Uterus (tissue), 4 donors: ENCODE data around the gene ADAMTS4. TPM values are rescaled to one million over a fixed set of nuclear protein-coding genes. Genes with fewer than 3 reads are reported as not detected.
A peak's percentile ranks its signal among the peaks of the same experiment; 100 is the strongest.

ENCODE experiments used
- DNase-seq, 2 donors: peaks; one replicate each; pipeline ENCODE4 v3.0.0-alpha.2; 2019 to 2020
- H3K27ac ChIP-seq, 2 donors: fragments of 200-600 bp; sonication (generic); 1 replicate in 1 of 2; 2 replicates in 1 of 2; pipeline ENCODE4 v1.5.1; 2016 to 2018
- H3K27me3 ChIP-seq, 2 donors: fragments of 200-600 bp; sonication (generic); one replicate each; pipeline ENCODE4 v1.5.1; 2018 to 2019; ENCODE audit warnings: control low read depth in 1 of 2
- H3K36me3 ChIP-seq, 2 donors: fragments of 200-600 bp; sonication (generic); one replicate each; pipeline ENCODE4 v1.5.1; 2019; ENCODE audit warnings: control low read depth in 1 of 2
- H3K4me1 ChIP-seq, 2 donors: fragments of 200-600 bp; sonication (generic); one replicate each; pipeline ENCODE4 v1.5.1; 2018 to 2019; ENCODE audit warnings: control low read depth in 1 of 2
- H3K4me3 ChIP-seq, 2 donors: fragments of 200-600 bp; sonication (generic); 1 replicate in 1 of 2; 2 replicates in 1 of 2; pipeline ENCODE4 v1.5.1; 2018 to 2019; ENCODE audit warnings: mild to moderate bottlenecking in 1 of 2
- H3K9me3 ChIP-seq, 2 donors: fragments of 200-600 bp; sonication (generic); one replicate each; pipeline ENCODE4 v1.5.1; 2019; ENCODE audit warnings: control low read depth in 1 of 2
- POLR2A ChIP-seq, 2 donors: fragments of 450-650 bp; IDR thresholded peaks; one replicate each; pipeline ENCODE4 v1.6.1; 2016; ENCODE audit warnings: antibody characterized with exemption in 2 of 2, mild to moderate bottlenecking in 1 of 2, moderate library complexity in 1 of 2
- intact Hi-C: fragments of 100-400 bp; cut with DNase I; formaldehyde crosslinking; loops from one replicate; pipeline ENCODE4 v1.15.1; 2023; ENCODE audit warnings: low total_unique reads
- total RNA-seq, 4 donors: library from RNA; depleted of rRNA in 3 of 4; stranded (reverse); fragments of >200 nt in 3 of 4; gene quantifications; one replicate each; pipeline versions ENCODE4 v1.1.0 to v1.2.4, GENCODE V29; 2014 to 2023
- TF ChIP-seq, protein P1 (sequence below), 4 experiments: fragments of 200-600 bp in 2 of 4; fragments of 450-650 bp in 2 of 4; sonication (generic) in 2 of 4; IDR thresholded peaks; one replicate each; pipeline ENCODE4 v1.5.1; 2016 to 2019; ENCODE audit warnings: antibody characterized with exemption in 4 of 4, mild to moderate bottlenecking in 2 of 4, moderate library complexity in 1 of 4
- donor health status: DM: yes; HTN: yes; CAD: no.

ADAMTS4 gene
- total RNA-seq, 4 donors from 2014 or later = 1.3 to 41.5 (median 10.9) TPM

DNA sequence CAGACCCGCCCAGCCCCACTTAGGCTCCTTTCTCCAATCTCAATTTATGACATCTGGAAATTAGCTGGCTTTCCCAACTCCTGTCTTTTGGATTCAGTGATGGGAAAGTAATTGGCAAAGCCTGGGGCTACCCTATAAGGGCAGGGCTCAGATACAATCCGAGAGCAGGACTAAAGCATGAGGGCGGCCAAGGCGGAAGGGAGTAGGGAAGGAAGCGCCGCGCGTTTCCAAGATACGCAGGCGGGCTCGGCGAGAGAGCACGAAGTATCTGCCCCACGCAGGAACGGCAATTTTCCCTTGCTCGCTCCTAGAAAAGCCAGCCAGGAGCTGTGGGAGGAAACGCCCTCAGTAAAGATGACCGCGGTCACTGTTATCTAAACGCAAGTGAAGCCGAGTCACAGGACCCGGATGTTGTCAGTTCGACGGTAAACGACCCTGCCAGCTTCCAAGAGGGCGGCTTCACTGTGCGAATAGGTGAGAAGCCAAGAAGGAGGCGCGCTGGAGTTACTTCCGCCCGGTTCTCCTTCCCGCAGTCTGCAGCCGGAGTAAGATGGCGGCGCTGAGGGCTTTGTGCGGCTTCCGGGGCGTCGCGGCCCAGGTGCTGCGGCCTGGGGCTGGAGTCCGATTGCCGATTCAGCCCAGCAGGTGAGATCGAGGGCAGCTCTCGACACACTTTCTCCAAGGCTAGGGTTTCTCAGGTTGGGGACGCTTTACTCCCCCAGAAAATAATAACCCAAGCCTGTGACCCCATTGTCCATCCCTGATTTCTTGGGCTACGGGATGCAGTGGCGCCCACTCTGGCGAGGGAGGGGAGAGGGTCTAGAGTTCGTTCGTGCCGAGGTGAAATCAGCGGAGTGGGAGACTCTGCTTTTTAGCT, 3.2 kb upstream of the ADAMTS4 start, which contains the start of gene NDUFS2:
NDUFS2 (plus strand) TSS at position 532 of the 877 bp plus-strand sequence; CDS start at position 551, 19 bp downstream.
- Histone ChIP-seq H3K9me3 (no peaks in the 10 kb centered on the region), H3K27ac (peak within 1 kb of the TSS; percentile 98 to 99), H3K4me1 (peaks cover 27 to 35% of the 10 kb centered on the region in 2 donors), H3K4me3 (peak within 1 kb of the TSS; percentile 90 to 94), H3K36me3 (no peaks in the 10 kb centered on the region), H3K27me3 (no peaks in the 10 kb centered on the region)
- DNase-seq = peak; percentile 98 to 100
- intact Hi-C loops = no loop called here
- TF ChIP-seq POLR2A (IDR thresholded peaks at IDR 0.05) = peak; percentile 52 to 76
- TF ChIP-seq, protein P1, sequence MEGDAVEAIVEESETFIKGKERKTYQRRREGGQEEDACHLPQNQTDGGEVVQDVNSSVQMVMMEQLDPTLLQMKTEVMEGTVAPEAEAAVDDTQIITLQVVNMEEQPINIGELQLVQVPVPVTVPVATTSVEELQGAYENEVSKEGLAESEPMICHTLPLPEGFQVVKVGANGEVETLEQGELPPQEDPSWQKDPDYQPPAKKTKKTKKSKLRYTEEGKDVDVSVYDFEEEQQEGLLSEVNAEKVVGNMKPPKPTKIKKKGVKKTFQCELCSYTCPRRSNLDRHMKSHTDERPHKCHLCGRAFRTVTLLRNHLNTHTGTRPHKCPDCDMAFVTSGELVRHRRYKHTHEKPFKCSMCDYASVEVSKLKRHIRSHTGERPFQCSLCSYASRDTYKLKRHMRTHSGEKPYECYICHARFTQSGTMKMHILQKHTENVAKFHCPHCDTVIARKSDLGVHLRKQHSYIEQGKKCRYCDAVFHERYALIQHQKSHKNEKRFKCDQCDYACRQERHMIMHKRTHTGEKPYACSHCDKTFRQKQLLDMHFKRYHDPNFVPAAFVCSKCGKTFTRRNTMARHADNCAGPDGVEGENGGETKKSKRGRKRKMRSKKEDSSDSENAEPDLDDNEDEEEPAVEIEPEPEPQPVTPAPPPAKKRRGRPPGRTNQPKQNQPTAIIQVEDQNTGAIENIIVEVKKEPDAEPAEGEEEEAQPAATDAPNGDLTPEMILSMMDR (IDR thresholded peaks at IDR 0.05) = no peak

DNA sequence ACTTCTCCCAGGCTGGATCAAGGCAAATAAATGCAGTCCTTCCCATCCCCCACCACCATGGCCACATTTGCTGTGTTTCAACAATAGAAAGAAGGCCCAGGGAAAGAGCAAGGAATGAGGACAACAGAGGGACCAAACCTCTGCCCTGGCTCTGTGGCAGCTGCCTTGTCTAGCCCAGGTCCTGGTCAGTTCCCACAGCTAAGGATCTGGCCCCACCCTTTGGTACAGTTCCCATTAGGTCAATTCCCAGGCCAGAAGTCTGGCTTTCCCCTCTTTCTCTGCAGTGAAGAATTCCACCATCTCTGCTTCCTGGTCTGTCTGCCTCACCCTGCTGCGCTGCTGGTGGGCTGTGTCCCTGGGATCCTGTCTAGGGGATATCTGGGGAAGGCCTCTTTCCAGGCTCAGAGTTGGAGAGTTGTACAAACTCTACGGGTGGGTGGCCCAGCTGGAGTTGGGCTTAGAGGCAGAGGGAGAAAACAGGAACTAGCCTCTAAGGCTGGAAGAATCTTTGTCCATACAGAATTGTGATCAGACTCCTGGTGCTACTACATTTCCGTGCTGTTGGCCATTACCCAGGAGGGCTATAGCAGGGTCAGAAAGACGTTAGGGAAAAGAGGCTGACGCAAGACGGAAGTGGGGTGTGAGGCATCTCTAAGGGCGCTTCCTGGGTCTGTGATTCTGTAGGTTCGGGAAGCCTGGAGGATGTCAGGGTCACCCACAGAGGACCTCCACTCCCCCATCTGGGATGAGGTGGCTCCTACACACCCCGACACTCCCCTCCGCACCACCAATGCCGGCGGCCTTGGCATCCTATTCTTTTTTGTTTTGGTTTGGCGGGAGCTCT, 2.4 kb upstream of the ADAMTS4 start:
- intact Hi-C loops = no loop called here
- H3K27ac ChIP-seq = peak overlapping the region; percentile 98 to 99
- H3K4me3 ChIP-seq = peak overlapping the region; percentile 90 to 94
- H3K36me3 ChIP-seq = no peaks in the 10 kb centered on the region
- H3K4me1 ChIP-seq = peaks cover 23 to 36% of the 10 kb centered on the region in 2 donors
- H3K27me3 ChIP-seq = no peaks in the 10 kb centered on the region
- TF ChIP-seq, protein P1 (IDR thresholded peaks at IDR 0.05) = peak in 1 of 4 experiments; percentile 4
- TF ChIP-seq POLR2A (IDR thresholded peaks at IDR 0.05) = peak in 1 of 2 donors; percentile 8
- DNase-seq = peak; percentile 76 to 84
- no peaks in the 10 kb centered on the region for H3K9me3 ChIP-seq

DNA sequence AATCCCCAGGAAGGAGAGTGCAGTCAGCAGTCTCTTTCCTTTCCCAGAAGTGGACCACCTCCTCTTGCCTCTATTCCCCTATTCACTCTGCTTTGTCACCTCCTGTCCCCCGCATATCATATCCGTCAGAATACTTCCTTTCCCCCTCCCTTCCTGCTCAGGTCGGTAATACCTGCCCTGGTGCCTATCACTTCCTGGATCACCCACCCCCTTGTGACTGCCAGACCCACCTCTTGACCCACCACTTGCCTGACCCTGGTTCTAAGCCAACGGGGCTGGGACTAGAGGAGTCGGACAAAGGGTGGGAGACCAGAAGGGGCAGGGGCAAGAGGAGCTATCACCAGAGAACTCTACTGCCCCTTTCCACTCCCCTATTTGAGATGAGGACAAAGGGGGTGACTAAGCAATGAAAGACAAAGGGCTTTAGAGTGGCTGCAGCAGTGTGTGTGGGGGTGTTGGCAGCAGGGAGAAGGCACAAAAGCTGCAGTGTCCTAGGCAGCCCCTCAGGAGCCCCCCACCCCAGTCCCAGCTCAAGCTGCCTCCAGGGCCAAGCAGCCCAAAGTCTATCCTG, 1.7 kb upstream of the ADAMTS4 start:
- Histone ChIP-seq H3K9me3 (no peaks in the 10 kb centered on the region), H3K4me1 (peaks cover 23 to 31% of the 10 kb centered on the region in 2 donors), H3K27me3 (no peaks in the 10 kb centered on the region), H3K27ac (peak overlapping the region; percentile 98 to 99), H3K4me3 (no peak overlapping the region), H3K36me3 (no peaks in the 10 kb centered on the region)
- intact Hi-C loops = no loop called here
- DNase-seq = peak in 1 of 2 donors; percentile 45
- TF ChIP-seq, protein P1 (IDR thresholded peaks at IDR 0.05) = no peak
- no peak for TF ChIP-seq POLR2A (IDR thresholded peaks at IDR 0.05)

DNA sequence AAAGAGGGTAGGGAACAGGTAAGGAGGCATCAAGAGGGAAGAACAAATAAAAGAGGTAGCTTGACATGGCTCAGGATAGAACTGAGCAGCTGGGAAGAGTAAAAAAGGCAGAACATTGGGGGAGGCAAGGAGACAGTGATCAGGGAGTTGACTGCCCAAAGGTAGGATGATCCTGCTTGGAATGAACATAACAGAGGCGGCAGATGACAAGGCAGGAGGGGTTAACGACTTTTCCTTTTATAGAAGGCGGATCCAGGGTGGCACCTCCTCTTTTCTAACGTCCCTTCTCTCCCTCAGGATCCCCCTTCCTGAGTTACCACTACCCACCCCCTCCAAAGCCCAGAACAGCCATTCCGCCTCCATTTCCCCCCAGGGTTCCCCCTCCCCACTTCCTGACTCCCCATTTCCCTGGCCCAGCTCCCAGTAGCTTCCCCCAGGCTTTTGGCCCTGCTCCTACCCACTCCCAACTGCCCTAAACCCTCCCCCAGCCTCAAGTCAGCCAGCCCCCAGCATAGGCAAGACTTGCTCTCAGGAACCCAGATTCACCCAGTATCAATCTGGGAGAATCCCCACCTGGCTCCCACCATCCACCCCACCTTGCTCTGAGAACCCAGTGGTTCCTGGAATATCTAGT, 769 bp upstream of the ADAMTS4 start:
- TF ChIP-seq, protein P1 (IDR thresholded peaks at IDR 0.05) = no peak
- TF ChIP-seq POLR2A (IDR thresholded peaks at IDR 0.05) = no peak
- Histone ChIP-seq H3K4me1 (peaks cover 23 to 31% of the 10 kb centered on the region in 2 donors), H3K9me3 (no peaks in the 10 kb centered on the region), H3K36me3 (no peaks in the 10 kb centered on the region), H3K27ac (peak overlapping the region; percentile 98 to 99), H3K27me3 (no peaks in the 10 kb centered on the region), H3K4me3 (peak overlapping the region in 1 of 2 donors; percentile 5)
- DNase-seq = peak in 1 of 2 donors; percentile 42
- intact Hi-C loops = no loop called here
